GM04503 (cell line): ENCODE data around the gene HSFX1.

ENCODE experiments used
- DNase-seq: peaks from one replicate; pipeline ENCODE4 v3.0.0-alpha.2; 2012; ENCODE audit warnings: low read depth

HSFX1 gene

DNA sequence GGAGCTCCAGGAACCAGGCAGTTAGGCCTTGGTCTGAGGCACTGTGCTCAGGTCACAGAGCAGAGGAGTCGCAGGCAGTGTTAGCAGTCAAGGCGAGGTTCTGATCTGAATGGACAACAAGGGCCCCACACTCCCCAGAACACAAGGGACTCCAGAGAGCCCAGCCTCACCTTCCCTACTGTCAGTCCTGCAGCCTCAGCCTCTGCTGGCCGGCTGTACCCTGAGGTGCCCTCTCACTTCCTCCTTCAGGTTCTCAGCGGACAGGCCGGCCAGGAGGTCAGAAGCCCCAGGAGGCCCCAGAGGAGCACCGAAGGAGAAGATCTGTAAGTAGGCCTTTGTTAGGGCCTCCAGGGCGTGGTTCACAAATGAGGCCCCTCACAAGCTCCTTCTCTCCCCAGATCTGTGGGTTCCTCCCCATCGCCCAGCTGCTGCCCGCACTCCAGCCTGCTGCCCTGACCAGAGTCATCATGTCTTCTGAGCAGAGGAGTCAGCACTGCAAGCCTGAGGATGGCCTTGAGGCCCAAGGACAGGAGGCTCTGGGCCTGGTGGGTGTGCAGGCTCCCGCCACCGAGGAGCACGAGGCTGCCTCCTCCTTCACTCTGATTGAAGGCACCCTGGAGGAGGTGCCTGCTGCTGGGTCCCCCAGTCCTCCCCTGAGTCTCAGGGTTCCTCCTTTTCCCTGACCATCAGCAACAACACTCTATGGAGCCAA, 34.0 kb downstream of the HSFX1 start:
- DNase-seq = no peak

DNA sequence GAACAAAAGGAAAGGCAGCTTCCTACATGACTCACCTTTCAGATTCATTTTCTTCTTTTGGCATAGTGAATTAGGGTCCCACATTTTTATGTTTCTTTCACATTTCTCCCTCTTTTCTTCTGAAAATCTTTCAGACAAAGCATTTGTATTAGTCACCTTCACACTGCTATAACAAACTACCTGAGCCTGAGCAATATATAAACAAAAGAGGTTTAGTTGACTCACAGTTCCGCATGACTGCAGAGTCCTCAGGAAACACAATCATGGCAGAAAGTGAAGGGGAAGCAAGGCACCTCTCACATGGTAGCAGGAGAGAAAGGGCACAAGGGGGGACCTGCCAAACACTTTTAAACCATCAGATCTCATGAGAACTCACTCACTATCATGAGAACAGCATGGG, 44.8 kb downstream of the HSFX1 start:
- DNase-seq = no peak

- no peak for DNase-seq
Measured at GRCh38 chrX:149819371-149819770, 45.5 kb downstream of the HSFX1 start.

GRCh38 chrX:149825424-149825823, 51.6 kb downstream of the HSFX1 start:
- no peak for DNase-seq
